PC-9 (cell line): Measurements from ENCODE around the gene ADGRV1.

Experiments used
- CTCF ChIP-seq: fragments of 200-600 bp; sonication (generic); conservative IDR thresholded peaks from 2 replicates; pipeline ENCODE4 v1.6.1; 2017; ENCODE audit warnings: mixed run types, antibody characterized with exemption, mild to moderate bottlenecking, moderate library complexity
- EZH2 ChIP-seq: fragments of 200-600 bp; sonication (generic); IDR thresholded peaks from 2 replicates; pipeline ENCODE4 v1.8.0; 2017; ENCODE audit warnings: antibody characterized with exemption, low read depth

GRCh38 chr5:91119981-91120850, 561.6 kb downstream of the ADGRV1 start:
- TF ChIP-seq EZH2 (no peak), CTCF (no peak)
